GM21447 (cell line): ENCODE data around the gene C1QTNF6.

Experiments
- ATAC-seq: cut with Tn5 transposase; IDR thresholded peaks from one replicate; pipeline ENCODE4 v1.9.1; 2021; ENCODE audit not compliant: unreplicated experiment

Gene C1QTNF6

GRCh38 chr22:37193629-37194191 lies 5.7 kb upstream of the C1QTNF6 start:
- ATAC-seq = no peak

GRCh38 chr22:37192741-37193140 lies 4.7 kb upstream of the C1QTNF6 start:
- ATAC-seq = no peak

- ATAC-seq = no peak
These were observed 4.2 kb upstream of the C1QTNF6 start for GRCh38 chr22:37192204-37192603.

- no peak for ATAC-seq
These were observed 2.3 kb upstream of the C1QTNF6 start for GRCh38 chr22:37190262-37190780.

GRCh38 chr22:37188901-37189466 lies 937 bp upstream of the C1QTNF6 start:
- ATAC-seq = no peak

- no peak for ATAC-seq
These were observed 526 bp downstream of the C1QTNF6 start for GRCh38 chr22:37187552-37187890.

- no peak for ATAC-seq
These were observed 987 bp downstream of the C1QTNF6 start for GRCh38 chr22:37186997-37187522.

- no peak for ATAC-seq
These were observed 1.6 kb downstream of the C1QTNF6 start for GRCh38 chr22:37186228-37186996.

- ATAC-seq = no peak
These were observed 2.3 kb downstream of the C1QTNF6 start for GRCh38 chr22:37185646-37186227.

GRCh38 chr22:37184816-37185541 lies 3.1 kb downstream of the C1QTNF6 start:
- ATAC-seq = no peak

GRCh38 chr22:37184380-37184755 lies 3.7 kb downstream of the C1QTNF6 start:
- ATAC-seq = no peak

GRCh38 chr22:37183432-37184379 lies 4.3 kb downstream of the C1QTNF6 start:
- ATAC-seq = no peak

- ATAC-seq = no peak
These were observed 5.2 kb downstream of the C1QTNF6 start for GRCh38 chr22:37182949-37183245.

- no peak for ATAC-seq
These were observed 5.7 kb downstream of the C1QTNF6 start for GRCh38 chr22:37182101-37182948.

- no peak for ATAC-seq
These were observed 6.4 kb downstream of the C1QTNF6 start for GRCh38 chr22:37181681-37182080.

GRCh38 chr22:37180531-37181231 lies 7.4 kb downstream of the C1QTNF6 start:
- no peak for ATAC-seq

- ATAC-seq = no peak
These were observed 8.2 kb downstream of the C1QTNF6 start for GRCh38 chr22:37179622-37180420.

GRCh38 chr22:37179126-37179470 lies 8.9 kb downstream of the C1QTNF6 start:
- ATAC-seq = no peak
